Measurements from ENCODE around the gene NRF1. TPM values are rescaled to one million over a fixed set of nuclear protein-coding genes. Genes with fewer than 3 reads are reported as not detected.

Gene NRF1
- polyA plus RNA-seq, 2 of the 4 experiments (the other 2 are of a cell fraction): 11.2 to 18.5 TPM

DNA sequence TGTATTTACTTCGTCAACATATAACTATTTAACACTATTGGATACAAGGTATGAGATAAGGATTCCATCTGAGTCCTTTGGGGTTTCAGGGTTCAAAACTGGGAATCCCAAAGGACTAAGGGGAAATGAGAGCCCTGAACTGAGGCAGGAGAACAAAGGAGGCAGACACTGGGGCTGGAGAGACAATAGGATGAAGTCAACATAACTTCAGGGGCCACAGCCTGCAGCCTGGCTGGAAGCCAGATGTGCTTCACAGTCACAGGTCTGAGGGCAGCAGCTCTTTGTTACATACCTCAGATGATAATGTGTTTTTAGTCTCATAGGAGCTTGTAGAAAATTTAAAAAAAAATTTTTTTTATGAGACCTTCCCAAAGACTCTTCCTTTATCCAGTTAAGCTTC is 73.3 kb downstream of the NRF1 start:
- DNase-seq (ENCODE audit: low read depth in 1 of 2, low spot score in 1 of 2) (no peak), FAIRE-seq (no peak), ATAC-seq (no peak)
- H3K4me2 ChIP-seq: no peak overlapping the region
- H3K4me3 ChIP-seq: no peak overlapping the region
- POLR2A ChIA-PET: interaction anchor here (0.6 kb wide), 1 partner anchor 323 kb away, joined by 5 read pairs; no protein-coding TSS in a partner anchor
- H3K4me1 ChIP-seq: no peaks in the 10 kb centered on the region
- 89% methylated on average over 1 of the region's 1 CpG for WGBS (ENCODE audit: missing lambda C conversion rate)
- H3K27ac ChIP-seq: no peak overlapping the region
- H3K9me3 ChIP-seq: no peaks in the 10 kb centered on the region
- CTCF ChIA-PET: interaction anchor here (0.6 kb wide), 1 partner anchor 97 kb away, joined by 3 read pairs; no protein-coding TSS in a partner anchor
- TF ChIP-seq RARB (CRISPR knock-in tag; IDR thresholded peaks at IDR 0.05): no peak
- TF ChIP-seq FOXS1 (CRISPR knock-in tag; IDR thresholded peaks at IDR 0.05): no peak
- TF ChIP-seq, protein P1, sequence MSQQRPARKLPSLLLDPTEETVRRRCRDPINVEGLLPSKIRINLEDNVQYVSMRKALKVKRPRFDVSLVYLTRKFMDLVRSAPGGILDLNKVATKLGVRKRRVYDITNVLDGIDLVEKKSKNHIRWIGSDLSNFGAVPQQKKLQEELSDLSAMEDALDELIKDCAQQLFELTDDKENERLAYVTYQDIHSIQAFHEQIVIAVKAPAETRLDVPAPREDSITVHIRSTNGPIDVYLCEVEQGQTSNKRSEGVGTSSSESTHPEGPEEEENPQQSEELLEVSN (IDR thresholded peaks at IDR 0.05; ENCODE audit: borderline replicate concordance, low read depth): no peak
- TF ChIP-seq RFX5 (IDR thresholded peaks at IDR 0.05): no peak
- TF ChIP-seq, protein P2, sequence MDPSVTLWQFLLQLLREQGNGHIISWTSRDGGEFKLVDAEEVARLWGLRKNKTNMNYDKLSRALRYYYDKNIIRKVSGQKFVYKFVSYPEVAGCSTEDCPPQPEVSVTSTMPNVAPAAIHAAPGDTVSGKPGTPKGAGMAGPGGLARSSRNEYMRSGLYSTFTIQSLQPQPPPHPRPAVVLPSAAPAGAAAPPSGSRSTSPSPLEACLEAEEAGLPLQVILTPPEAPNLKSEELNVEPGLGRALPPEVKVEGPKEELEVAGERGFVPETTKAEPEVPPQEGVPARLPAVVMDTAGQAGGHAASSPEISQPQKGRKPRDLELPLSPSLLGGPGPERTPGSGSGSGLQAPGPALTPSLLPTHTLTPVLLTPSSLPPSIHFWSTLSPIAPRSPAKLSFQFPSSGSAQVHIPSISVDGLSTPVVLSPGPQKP (IDR thresholded peaks at IDR 0.05; ENCODE audit: low read depth, low read length): no peak
- no peak for TF ChIP-seq MAZ (IDR thresholded peaks at IDR 0.05; ENCODE audit: borderline replicate concordance, low read depth, low read length)
- no peak for TF ChIP-seq EP300 (IDR thresholded peaks at IDR 0.05)

DNA sequence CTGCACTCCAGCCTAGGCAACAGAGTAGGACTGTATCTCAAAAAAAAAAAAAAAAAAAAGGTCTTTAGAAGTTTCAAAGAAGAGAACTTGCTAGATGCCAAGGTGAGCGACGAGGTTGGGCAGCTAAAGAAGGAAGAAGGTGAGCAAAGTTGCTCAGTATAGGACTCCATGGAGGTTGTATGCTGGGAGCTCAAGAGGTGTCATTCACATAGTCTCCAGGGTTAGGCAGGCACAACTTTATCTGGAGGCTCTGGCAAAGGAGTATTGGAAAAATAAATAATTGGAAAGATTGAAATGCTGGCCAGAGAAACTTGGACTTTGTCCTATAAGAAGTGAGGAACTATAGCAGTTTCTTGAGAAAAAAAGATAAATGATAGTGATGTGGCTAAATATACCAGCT is 74.5 kb downstream of the NRF1 start:
- 98% methylated on average over 2 of the region's 2 CpGs for WGBS (ENCODE audit: missing lambda C conversion rate)
- no peaks in the 10 kb centered on the region for H3K4me1 ChIP-seq
- no peak overlapping the region for H3K27ac ChIP-seq
- DNase-seq (ENCODE audit: low read depth in 1 of 2, low spot score in 1 of 2): no peak
- TF ChIP-seq GATA3 (IDR thresholded peaks at IDR 0.05; ENCODE audit: borderline replicate concordance): no peak
- H3K4me3 ChIP-seq: no peak overlapping the region
- H3K9me3 ChIP-seq: no peaks in the 10 kb centered on the region
- CTCF ChIA-PET: interaction anchor here (1.0 kb wide), 1 partner anchor 25 kb away, joined by 3 read pairs; no protein-coding TSS in a partner anchor
- no peak for FAIRE-seq
- POLR2A ChIA-PET: no interaction called here
- ATAC-seq: no peak
- no peak overlapping the region for H3K4me2 ChIP-seq

DNA sequence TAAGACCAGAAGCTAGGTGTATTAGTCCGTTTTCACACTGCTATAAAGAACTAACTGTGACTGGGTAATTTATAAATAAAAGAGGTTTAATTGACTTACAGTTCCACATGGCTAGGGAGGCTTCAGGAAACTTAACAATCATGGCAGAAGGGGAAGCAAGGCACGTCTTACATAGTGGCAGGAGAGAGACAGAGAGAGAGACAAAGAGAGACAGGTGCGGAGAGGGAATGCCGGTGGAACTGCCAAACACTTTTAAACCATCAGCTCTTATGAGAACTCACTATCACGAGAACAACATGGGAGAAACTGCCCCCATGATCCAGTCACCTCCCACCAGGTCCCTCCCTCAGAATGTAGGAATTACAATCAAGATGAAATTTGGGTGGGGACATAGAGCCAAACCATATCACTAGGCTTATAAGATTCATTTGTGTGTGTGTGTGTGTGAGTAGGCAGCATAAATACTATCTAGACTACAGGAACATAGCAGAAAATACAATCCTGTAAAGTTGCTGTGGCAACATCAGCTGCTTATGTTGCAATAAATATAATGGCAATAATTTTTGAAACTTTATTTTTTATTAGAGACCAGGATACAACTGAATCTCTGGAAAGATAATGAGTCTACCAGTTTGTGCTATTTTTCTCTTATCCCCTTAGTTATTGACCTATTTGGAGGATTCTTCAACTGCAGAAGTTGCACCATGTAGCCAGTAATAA is 77.1 kb downstream of the NRF1 start:
- DNase-seq (ENCODE audit: low read depth in 1 of 2, low spot score in 1 of 2) (no peak), ATAC-seq (no peak), FAIRE-seq (no peak)
- ChIA-PET POLR2A (interaction anchor here (0.6 kb wide), 1 partner anchor 97 kb away, joined by 3 read pairs; no protein-coding TSS in a partner anchor), CTCF (interaction anchor here (0.8 to 1.8 kb wide), 3 partner anchors 15 to 322 kb away, joined by 3 to 6 read pairs (median 3); no protein-coding TSS in a partner anchor)
- no peak overlapping the region for H3K4me3 ChIP-seq
- H3K9me3 ChIP-seq: no peaks in the 10 kb centered on the region
- H3K4me2 ChIP-seq: no peak overlapping the region
- no peak overlapping the region for H3K27ac ChIP-seq
- peak in 1 of 2 experiments; percentile 21; a peak in 1 of 4 replicates for TF ChIP-seq CEBPB (IDR thresholded peaks at IDR 0.05)
- no peak for TF ChIP-seq TFCP2L1 (CRISPR knock-in tag; IDR thresholded peaks at IDR 0.05)
- WGBS (ENCODE audit: missing lambda C conversion rate): 91% methylated on average over 5 of the region's 5 CpGs
- H3K4me1 ChIP-seq: peaks cover under 1% of the 10 kb centered on the region; the same call in 1 of the 3 replicates

DNA sequence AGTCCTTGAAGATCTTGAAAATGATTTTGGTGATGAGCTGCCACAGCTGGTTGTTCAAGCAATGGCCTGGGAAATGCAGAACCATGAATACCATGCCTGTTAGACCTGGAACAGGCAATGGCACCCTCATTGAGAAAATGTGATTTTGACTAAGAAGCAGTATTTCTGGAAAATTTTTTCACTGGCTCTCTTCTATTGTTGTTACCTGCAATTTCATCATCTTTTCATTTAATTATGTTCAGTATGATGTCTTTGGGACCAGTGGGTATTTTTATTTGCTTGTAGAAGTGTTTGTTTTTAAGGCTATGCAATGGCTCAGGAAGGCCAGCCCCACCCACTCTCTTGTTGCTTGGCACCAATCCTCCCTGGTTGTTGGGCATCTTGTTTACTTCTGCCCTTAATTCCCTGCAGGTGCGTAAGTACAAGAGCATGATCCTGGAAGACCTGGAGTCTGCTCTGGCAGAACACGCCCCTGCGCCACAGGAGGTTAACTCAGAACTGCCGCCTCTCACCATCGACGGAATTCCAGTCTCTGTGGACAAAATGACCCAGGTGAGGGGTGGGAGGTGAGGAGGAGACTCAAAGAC is 78.6 kb downstream of the NRF1 start:
- peaks cover 5% of the 10 kb centered on the region; the same call in 1 of the 3 replicates for H3K4me1 ChIP-seq
- POLR2A ChIA-PET: no interaction called here
- DNase-seq (ENCODE audit: low read depth in 1 of 2, low spot score in 1 of 2) (no peak), ATAC-seq (no peak), FAIRE-seq (no peak)
- 93% methylated on average over 6 of the region's 6 CpGs for WGBS (ENCODE audit: missing lambda C conversion rate)
- CTCF ChIA-PET: interaction anchor here (0.5 to 1.8 kb wide), 4 partner anchors 14 to 135 kb away, joined by 5 to 6 read pairs (median 6); no protein-coding TSS in a partner anchor
- H3K27ac ChIP-seq: no peak overlapping the region
- TF ChIP-seq HOXA7 (CRISPR knock-in tag; IDR thresholded peaks at IDR 0.05) (no peak), ZNF302 (CRISPR knock-in tag; IDR thresholded peaks at IDR 0.05) (no peak), JUNB (IDR thresholded peaks at IDR 0.05) (no peak), EHF (CRISPR knock-in tag; IDR thresholded peaks at IDR 0.05) (no peak), MYC (IDR thresholded peaks at IDR 0.05; ENCODE audit: borderline replicate concordance, low read length) (no peak), CEBPB (IDR thresholded peaks at IDR 0.05) (no peak), CHD4 (IDR thresholded peaks at IDR 0.05; ENCODE audit: borderline replicate concordance) (no peak), CHD2 (IDR thresholded peaks at IDR 0.05; ENCODE audit: low read length, partially characterized antibody) (no peak)
- TF ChIP-seq, protein P3, sequence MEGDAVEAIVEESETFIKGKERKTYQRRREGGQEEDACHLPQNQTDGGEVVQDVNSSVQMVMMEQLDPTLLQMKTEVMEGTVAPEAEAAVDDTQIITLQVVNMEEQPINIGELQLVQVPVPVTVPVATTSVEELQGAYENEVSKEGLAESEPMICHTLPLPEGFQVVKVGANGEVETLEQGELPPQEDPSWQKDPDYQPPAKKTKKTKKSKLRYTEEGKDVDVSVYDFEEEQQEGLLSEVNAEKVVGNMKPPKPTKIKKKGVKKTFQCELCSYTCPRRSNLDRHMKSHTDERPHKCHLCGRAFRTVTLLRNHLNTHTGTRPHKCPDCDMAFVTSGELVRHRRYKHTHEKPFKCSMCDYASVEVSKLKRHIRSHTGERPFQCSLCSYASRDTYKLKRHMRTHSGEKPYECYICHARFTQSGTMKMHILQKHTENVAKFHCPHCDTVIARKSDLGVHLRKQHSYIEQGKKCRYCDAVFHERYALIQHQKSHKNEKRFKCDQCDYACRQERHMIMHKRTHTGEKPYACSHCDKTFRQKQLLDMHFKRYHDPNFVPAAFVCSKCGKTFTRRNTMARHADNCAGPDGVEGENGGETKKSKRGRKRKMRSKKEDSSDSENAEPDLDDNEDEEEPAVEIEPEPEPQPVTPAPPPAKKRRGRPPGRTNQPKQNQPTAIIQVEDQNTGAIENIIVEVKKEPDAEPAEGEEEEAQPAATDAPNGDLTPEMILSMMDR (IDR thresholded peaks at IDR 0.05): no peak
- TF ChIP-seq, protein P4, sequence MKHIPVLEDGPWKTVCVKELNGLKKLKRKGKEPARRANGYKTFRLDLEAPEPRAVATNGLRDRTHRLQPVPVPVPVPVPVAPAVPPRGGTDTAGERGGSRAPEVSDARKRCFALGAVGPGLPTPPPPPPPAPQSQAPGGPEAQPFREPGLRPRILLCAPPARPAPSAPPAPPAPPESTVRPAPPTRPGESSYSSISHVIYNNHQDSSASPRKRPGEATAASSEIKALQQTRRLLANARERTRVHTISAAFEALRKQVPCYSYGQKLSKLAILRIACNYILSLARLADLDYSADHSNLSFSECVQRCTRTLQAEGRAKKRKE (CRISPR knock-in tag; IDR thresholded peaks at IDR 0.05; ENCODE audit: low read depth): no peak
- H3K4me2 ChIP-seq: no peak overlapping the region
- H3K9me3 ChIP-seq: no peaks in the 10 kb centered on the region
- H3K4me3 ChIP-seq: no peak overlapping the region

Data from A549 (cell line).